OCI-LY1 (cell line): ENCODE data around the gene FMNL1.

ENCODE experiments used
- EZH2 ChIP-seq: fragments of 200-600 bp; sonication (generic), shearing (Covaris generic); IDR thresholded peaks from 2 replicates; pipeline ENCODE4 v1.8.0; 2017; ENCODE audit warnings: borderline replicate concordance, mixed run types, mild to moderate bottlenecking, antibody characterized with exemption, low read length, moderate library complexity, mixed read lengths
- TF ChIP-seq, protein P1 (sequence below): fragments of 200-600 bp; sonication (generic), shearing (Covaris generic); IDR thresholded peaks from 2 replicates; pipeline ENCODE4 v1.5.1; 2017; ENCODE audit warnings: mild to moderate bottlenecking, antibody characterized with exemption, low read length, moderate library complexity, mixed read lengths

DNA sequence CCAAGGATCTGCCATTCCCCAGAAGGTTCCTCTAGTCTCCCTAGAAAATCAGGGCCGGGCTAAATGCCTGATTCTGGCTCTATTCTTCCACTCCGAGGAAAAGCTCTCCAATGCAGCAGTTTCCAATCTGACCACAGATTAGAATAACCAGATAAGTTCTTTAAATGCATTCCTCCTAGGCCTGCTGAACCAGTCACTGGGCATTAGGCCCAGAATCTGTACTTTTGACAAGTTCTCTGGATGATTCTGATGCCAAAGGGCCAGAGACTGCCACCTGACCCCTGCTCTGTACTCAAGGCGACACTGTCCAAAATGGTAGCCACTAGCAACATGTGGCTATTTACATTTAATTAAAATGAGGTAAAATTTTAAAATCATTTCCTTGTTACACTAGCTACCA is 72.8 kb downstream of the FMNL1 start:
- TF ChIP-seq, protein P1, sequence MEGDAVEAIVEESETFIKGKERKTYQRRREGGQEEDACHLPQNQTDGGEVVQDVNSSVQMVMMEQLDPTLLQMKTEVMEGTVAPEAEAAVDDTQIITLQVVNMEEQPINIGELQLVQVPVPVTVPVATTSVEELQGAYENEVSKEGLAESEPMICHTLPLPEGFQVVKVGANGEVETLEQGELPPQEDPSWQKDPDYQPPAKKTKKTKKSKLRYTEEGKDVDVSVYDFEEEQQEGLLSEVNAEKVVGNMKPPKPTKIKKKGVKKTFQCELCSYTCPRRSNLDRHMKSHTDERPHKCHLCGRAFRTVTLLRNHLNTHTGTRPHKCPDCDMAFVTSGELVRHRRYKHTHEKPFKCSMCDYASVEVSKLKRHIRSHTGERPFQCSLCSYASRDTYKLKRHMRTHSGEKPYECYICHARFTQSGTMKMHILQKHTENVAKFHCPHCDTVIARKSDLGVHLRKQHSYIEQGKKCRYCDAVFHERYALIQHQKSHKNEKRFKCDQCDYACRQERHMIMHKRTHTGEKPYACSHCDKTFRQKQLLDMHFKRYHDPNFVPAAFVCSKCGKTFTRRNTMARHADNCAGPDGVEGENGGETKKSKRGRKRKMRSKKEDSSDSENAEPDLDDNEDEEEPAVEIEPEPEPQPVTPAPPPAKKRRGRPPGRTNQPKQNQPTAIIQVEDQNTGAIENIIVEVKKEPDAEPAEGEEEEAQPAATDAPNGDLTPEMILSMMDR: no peak
- TF ChIP-seq EZH2: no peak
